Nephron progenitor cell (in vitro differentiated cells): ENCODE results near the gene NKX1-2.

Experiments
- DNase-seq: peaks from one replicate; pipeline ENCODE4 v3.0.0; 2021
- H3K27ac Mint-ChIP-seq: 2 replicates; pipeline ENCODE4 v1.8.0; 2021; ENCODE audit warnings: mild to moderate bottlenecking, moderate library complexity, mixed read lengths
- H3K27me3 Mint-ChIP-seq: 2 replicates; pipeline ENCODE4 v1.8.0; 2021; ENCODE audit warnings: mild to moderate bottlenecking, low read depth, mixed read lengths; ENCODE audit not compliant: poor library complexity
- H3K36me3 Mint-ChIP-seq: 2 replicates; pipeline ENCODE4 v1.8.0; 2021; ENCODE audit warnings: low read depth, mixed read lengths
- H3K4me1 Mint-ChIP-seq: 2 replicates; pipeline ENCODE4 v1.8.0; 2021; ENCODE audit warnings: mixed read lengths
- H3K4me3 Mint-ChIP-seq: 2 replicates; pipeline ENCODE4 v1.8.0; 2021; ENCODE audit warnings: mild to moderate bottlenecking, moderate library complexity, mixed read lengths
- H3K9me3 Mint-ChIP-seq: 2 replicates; pipeline ENCODE4 v1.8.0; 2021; ENCODE audit warnings: mild to moderate bottlenecking, moderate library complexity, mixed read lengths
- CTCF ChIP-seq: fragments of 200-600 bp; sonication (generic); IDR thresholded peaks from 2 replicates; pipeline ENCODE4 v1.5.0; 2021; ENCODE audit warnings: antibody characterized with exemption

The NKX1-2 gene

GRCh38 chr10:124450012-124450782 is at the start of gene NKX1-2:
TSS of gene NKX1-2 (minus strand) at chr10:124450035. CDS start at chr10:124449943, 92 bp downstream.
- peak within 1 kb of the TSS; percentile 85 for H3K4me3 Mint-ChIP-seq
- peak; percentile 73 for DNase-seq

GRCh38 chr10:124498056-124498455 is 48.2 kb upstream of the NKX1-2 start:
- DNase-seq, result peak; percentile 51
- peaks cover 16% of the 10 kb centered on the region for H3K9me3 Mint-ChIP-seq
- no peak overlapping the region for H3K27ac Mint-ChIP-seq
- TF ChIP-seq CTCF, result no peak
- H3K36me3 Mint-ChIP-seq, result peaks cover 23% of the 10 kb centered on the region
- H3K4me1 Mint-ChIP-seq, result peaks cover 43% of the 10 kb centered on the region
- no peaks in the 10 kb centered on the region for H3K27me3 Mint-ChIP-seq
- H3K4me3 Mint-ChIP-seq, result peak overlapping the region; percentile 54

More at GRCh38 chr10:124450012-124450782, at the start of gene NKX1-2:
- Mint-ChIP-seq H3K27me3 (peaks cover 98% of the 10 kb centered on the region), H3K4me1 (peaks cover 35% of the 10 kb centered on the region), H3K36me3 (no peaks in the 10 kb centered on the region), H3K9me3 (no peaks in the 10 kb centered on the region), H3K27ac (no peak within 1 kb of the TSS)
- no peak for TF ChIP-seq CTCF

DNA sequence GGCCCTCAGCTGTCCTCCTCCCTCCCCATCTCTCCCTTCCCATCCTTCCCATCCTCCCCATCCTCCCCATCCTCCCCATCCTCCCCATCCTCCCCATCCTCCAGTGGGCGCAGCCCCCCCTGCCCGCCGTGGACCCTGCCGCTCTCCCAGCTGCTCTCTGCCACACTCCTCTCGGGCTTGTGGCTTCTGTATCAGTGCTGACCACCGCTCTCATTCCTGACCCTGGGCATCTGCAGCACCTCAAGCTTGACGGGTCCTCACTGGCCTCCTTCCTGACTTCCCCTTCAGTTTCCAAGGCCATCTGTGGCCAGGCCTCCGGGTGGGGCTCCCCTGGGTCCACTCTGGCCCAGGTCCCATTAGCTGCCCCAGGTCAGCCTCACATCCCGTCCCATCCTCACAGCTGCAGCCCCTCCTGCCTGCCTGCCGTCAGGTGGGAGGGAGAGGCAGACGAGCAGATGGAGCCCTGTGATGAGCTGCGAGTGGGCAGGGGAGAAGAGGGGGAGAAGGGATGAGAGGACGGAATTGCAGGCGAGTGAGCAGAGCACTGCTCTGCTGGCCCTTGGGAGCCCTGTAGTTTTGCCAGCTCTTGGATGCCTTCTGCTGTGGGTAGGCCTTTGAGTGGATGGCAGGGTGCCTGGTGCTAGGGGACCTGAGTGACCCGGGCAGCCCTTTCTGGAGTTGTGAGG is 47.5 kb upstream of the NKX1-2 start:
- Mint-ChIP-seq H3K36me3 (peaks cover 30% of the 10 kb centered on the region), H3K27me3 (peaks cover 4% of the 10 kb centered on the region), H3K4me3 (no peak overlapping the region), H3K27ac (no peak overlapping the region), H3K4me1 (peaks cover 49% of the 10 kb centered on the region), H3K9me3 (peaks cover 16% of the 10 kb centered on the region)
- no peak for TF ChIP-seq CTCF
- no peak for DNase-seq

- H3K4me1 Mint-ChIP-seq, result peaks cover 49% of the 10 kb centered on the region
- no peak overlapping the region for H3K4me3 Mint-ChIP-seq
- peaks cover 30% of the 10 kb centered on the region for H3K36me3 Mint-ChIP-seq
- no peak overlapping the region for H3K27ac Mint-ChIP-seq
- peaks cover 11% of the 10 kb centered on the region for H3K9me3 Mint-ChIP-seq
- peaks cover 4% of the 10 kb centered on the region for H3K27me3 Mint-ChIP-seq
- TF ChIP-seq CTCF, result no peak
- no peak for DNase-seq
Observed at GRCh38 chr10:124496620-124497019, 46.8 kb upstream of the NKX1-2 start.

DNA sequence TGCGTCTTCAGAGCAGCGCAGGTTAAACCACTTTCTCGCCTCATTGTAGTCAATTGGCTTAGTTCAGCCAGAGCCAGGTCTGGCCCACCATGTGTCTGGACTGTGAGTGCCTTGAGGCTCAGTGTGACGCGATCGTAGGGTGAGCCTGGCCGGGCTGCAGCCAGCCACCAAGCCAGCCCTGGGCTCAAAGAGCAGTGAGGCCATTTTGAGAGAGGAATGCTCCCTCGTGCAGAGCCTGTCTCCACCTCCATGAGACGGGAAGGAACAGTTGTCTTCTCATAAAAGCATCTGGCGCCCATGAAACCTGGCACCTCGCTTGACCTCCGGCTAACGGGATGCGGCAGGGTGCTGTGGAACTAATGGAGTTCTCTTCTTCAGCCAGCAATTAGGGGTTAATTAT is 46.3 kb upstream of the NKX1-2 start:
- DNase-seq, result no peak
- Mint-ChIP-seq H3K27me3 (peaks cover 4% of the 10 kb centered on the region), H3K4me1 (peaks cover 49% of the 10 kb centered on the region), H3K9me3 (peaks cover 8% of the 10 kb centered on the region), H3K4me3 (no peak overlapping the region), H3K27ac (no peak overlapping the region), H3K36me3 (peaks cover 26% of the 10 kb centered on the region)
- TF ChIP-seq CTCF, result no peak
